ENCODE measurements around the gene PPP3CA.

GRCh38 chr4:101347267-101347556 is at the start of gene PPP3CA:
- no peak for TF ChIP-seq CTCF (IDR thresholded peaks at IDR 0.05)
- no peak for TF ChIP-seq POLR2A (IDR thresholded peaks at IDR 0.05)
- TF ChIP-seq EP300 (IDR thresholded peaks at IDR 0.05) = no peak
- TF ChIP-seq POLR2AphosphoS5 (IDR thresholded peaks at IDR 0.05) = no peak
